HepG2 (cell line): Measurements from ENCODE around the gene LSMEM2. TPM values are rescaled to one million over a fixed set of nuclear protein-coding genes. Genes with fewer than 3 reads are reported as not detected.

Experiments used
- ATAC-seq: fragments of 200-7000 bp; cut with Tn5 transposase; 3 replicates; pipeline ENCODE4 v1.9.1; 2020; ENCODE audit warnings: mild to moderate bottlenecking, moderate library complexity
- BruUV-seq: library from RNA; stranded (reverse); fragments of 400-500 nt; replicated peaks from 2 replicates; lab custom pipeline; 2021; lab: Mats Ljungman, UMichigan
- CTCF ChIA-PET: fragments of 300-600 bp; formaldehyde crosslinking; extraction: SDS; loops from one replicate; lab custom pipeline; 2021; ENCODE audit warnings: low total read pairs, inconsistent platforms, low intra/inter-chr PET ratio; lab: Yijun Ruan, JAX
- POLR2A ChIA-PET: fragments of 350-600 bp; sonication (Branson Sonifier 250); formaldehyde crosslinking; loops from one replicate; lab custom pipeline; 2020; ENCODE audit warnings: antibody characterized with exemption, inconsistent platforms; lab: Yijun Ruan, JAX
- DNase-seq: peaks from one replicate; pipeline ENCODE4 v3.0.0-alpha.2; 2015; ENCODE audit warnings: low spot score
- FAIRE-seq: peaks from 3 replicates; lab custom pipeline; 2011; peaks lifted over from hg19 to GRCh38; lab: Jason Lieb, UNC
- H2AFZ ChIP-seq: one replicate; pipeline ENCODE4 v1.6.1; 2011; ENCODE audit warnings: low read length, inconsistent platforms
- H3K27ac ChIP-seq: fragments of 300-600 bp; 3 replicates; pipeline ENCODE4 v1.8.0; 2011; ENCODE audit warnings: mixed run types, mild to moderate bottlenecking, mixed read lengths, low read length, inconsistent platforms; ENCODE audit not compliant: insufficient read depth; ENCODE audit errors: extremely low read length
- H3K27me3 ChIP-seq, 2 experiments: fragments of 200-600 bp in 1 of 2; 2 replicates in 1 of 2; 3 replicates in 1 of 2; pipeline versions ENCODE4 v1.6.0 to v1.8.0; 2011; ENCODE audit warnings: low read length in 2 of 2, mild to moderate bottlenecking in 2 of 2, moderate library complexity in 2 of 2, inconsistent platforms in 1 of 2; ENCODE audit not compliant: insufficient read depth in 2 of 2, control insufficient read depth in 1 of 2
- H3K36me3 ChIP-seq, 2 experiments: fragments of 200-600 bp in 1 of 2; replicated peaks in 1 of 2; 2 replicates in 1 of 2; 3 replicates in 1 of 2; pipeline versions ENCODE4 v1.5.1 to v1.8.0; 2011; ENCODE audit warnings: low read length in 2 of 2, inconsistent platforms in 1 of 2; ENCODE audit not compliant: insufficient read depth in 2 of 2, control insufficient read depth in 1 of 2
- H3K4me1 ChIP-seq: 2 replicates; pipeline ENCODE4 v1.5.1; 2012; ENCODE audit warnings: low read length, inconsistent platforms; ENCODE audit not compliant: insufficient read depth
- H3K4me2 ChIP-seq: 2 replicates; pipeline ENCODE4 v1.6.0; 2011; ENCODE audit warnings: low read depth, low read length, inconsistent platforms
- H3K4me3 ChIP-seq, 3 experiments: fragments of 200-600 bp in 1 of 3; sonication (generic), shearing (Covaris generic) in 1 of 3; replicated peaks in 1 of 3; 2 replicates each; pipeline ENCODE4 v1.5.1; 2011 to 2016; ENCODE audit warnings: low read length in 3 of 3, inconsistent platforms in 2 of 3, low read depth in 2 of 3, mild to moderate bottlenecking in 2 of 3, control low read depth in 1 of 3, mixed read lengths in 1 of 3; ENCODE audit not compliant: insufficient read depth in 1 of 3
- H3K79me2 ChIP-seq: one replicate; pipeline ENCODE4 v1.6.1; 2011; ENCODE audit warnings: low read length, inconsistent platforms; ENCODE audit not compliant: insufficient read depth
- H3K9ac ChIP-seq: 2 replicates; pipeline ENCODE4 v1.6.0; 2011; ENCODE audit warnings: mild to moderate bottlenecking, low read depth, low read length, inconsistent platforms; ENCODE audit not compliant: insufficient read depth
- H3K9me3 ChIP-seq: 2 replicates; pipeline ENCODE4 v1.5.1; 2012; ENCODE audit warnings: mild to moderate bottlenecking, low read length
- H4K20me1 ChIP-seq: 2 replicates; pipeline ENCODE4 v1.6.0; 2011; ENCODE audit warnings: inconsistent platforms, mild to moderate bottlenecking, low read length, moderate library complexity; ENCODE audit not compliant: insufficient read depth
- BCL3 ChIP-seq: sonication (generic); formaldehyde crosslinking; IDR thresholded peaks from 2 replicates; pipeline ENCODE4 v1.5.1; 2020; ENCODE audit warnings: mild to moderate bottlenecking, missing genetic modification reagents, moderate library complexity
- CEBPG ChIP-seq: IDR thresholded peaks from 2 replicates; pipeline ENCODE4 v1.6.1; 2016
- CERS6 ChIP-seq: sonication (generic); formaldehyde crosslinking; IDR thresholded peaks from 2 replicates; pipeline ENCODE4 v1.5.0; 2020; ENCODE audit warnings: missing genetic modification reagents
- DMAP1 ChIP-seq: IDR thresholded peaks from 2 replicates; pipeline ENCODE4 v1.6.1; 2016
- EP300 ChIP-seq, 3 experiments: sonication (generic) in 1 of 3; formaldehyde crosslinking in 1 of 3; IDR thresholded peaks; 2 replicates each; pipeline versions ENCODE4 v1.5.1 to v1.6.1; 2011 to 2020; ENCODE audit warnings: low read depth in 2 of 3, low read length in 2 of 3, borderline replicate concordance in 1 of 3, improper control_type of control experiment in 1 of 3, mild to moderate bottlenecking in 1 of 3, missing genetic modification reagents in 1 of 3, moderate library complexity in 1 of 3
- FOXA1 ChIP-seq, 2 experiments: fragments of 450-650 bp in 1 of 2; sonication (generic) in 1 of 2; formaldehyde crosslinking in 1 of 2; IDR thresholded peaks; 2 replicates each; pipeline versions ENCODE4 v1.4.0 to v1.6.1; 2016 to 2020; ENCODE audit warnings: missing genetic modification reagents in 1 of 2
- HNRNPUL1 ChIP-seq: fragments of 200-400 bp; formaldehyde crosslinking; IDR thresholded peaks from 2 replicates; pipeline ENCODE4 v1.6.1; 2017; ENCODE audit warnings: low read depth, mild to moderate bottlenecking, low read length, moderate library complexity
- MED1 ChIP-seq: sonication (generic); formaldehyde crosslinking; IDR thresholded peaks from 2 replicates; pipeline ENCODE4 v1.4.0; 2020; ENCODE audit warnings: missing genetic modification reagents
- MLX ChIP-seq: IDR thresholded peaks from 2 replicates; pipeline ENCODE4 v1.6.1; 2016
- NR2F2 ChIP-seq: IDR thresholded peaks from 2 replicates; pipeline ENCODE4 v1.6.1; 2012; ENCODE audit warnings: low read depth, inconsistent platforms, borderline replicate concordance
- RBM22 ChIP-seq: fragments of 200-400 bp; formaldehyde crosslinking; optimal IDR thresholded peaks from 2 replicates; pipeline ENCODE3; 2017; ENCODE audit warnings: mild to moderate bottlenecking, low read length, moderate library complexity
- ZC3H13 ChIP-seq: sonication (generic); formaldehyde crosslinking; IDR thresholded peaks from 2 replicates; pipeline ENCODE4 v1.8.1; 2023; ENCODE audit warnings: mild to moderate bottlenecking, missing genetic modification reagents, moderate library complexity
- ZNF232 ChIP-seq: sonication (generic); formaldehyde crosslinking; IDR thresholded peaks from 2 replicates; pipeline ENCODE4 v1.4.0; 2020; ENCODE audit warnings: missing genetic modification reagents, borderline replicate concordance
- ZNF335 ChIP-seq: sonication (generic); formaldehyde crosslinking; IDR thresholded peaks from 2 replicates; pipeline ENCODE4 v1.4.0; 2020; ENCODE audit warnings: missing genetic modification reagents
- ZNF598 ChIP-seq: sonication (generic); formaldehyde crosslinking; IDR thresholded peaks from 2 replicates; pipeline ENCODE4 v1.5.1; 2020; ENCODE audit warnings: mild to moderate bottlenecking, missing genetic modification reagents, borderline replicate concordance
- WGBS: methylation state at CpG from one replicate; pipeline ENCODE4 v1.1.6; 2017; ENCODE audit warnings: low lambda C conversion rate; 5-methylcytosine and 5-hydroxymethylcytosine counted together
- in situ Hi-C: cut with HindIII; loops from 2 replicates; pipeline ENCODE4 v1.10.0; 2017; ENCODE audit warnings: low pct_unique_long_range_greater_than_20kb; ENCODE audit not compliant: extremely low pct_ligation_motif_present
- intact Hi-C: fragments of 100-400 bp; cut with micrococcal nuclease; formaldehyde crosslinking; loops from one replicate; pipeline ENCODE4 v1.10.0; 2022; ENCODE audit not compliant: unreplicated experiment
- polyA plus RNA-seq, 8 experiments: library from polyadenylated mRNA; depleted of rRNA in 3 of 8; stranded (reverse) in 7 of 8; unstranded in 1 of 8; fragments of >200 nt; fragmentation: Illumina TruSeq in 4 of 8; extraction: Trizol in 4 of 8; gene quantifications; 2 replicates each; pipeline versions ENCODE4 v1.2.1 to v1.2.3, GENCODE V29; 2011 to 2016; ENCODE audit warnings: low read depth in 4 of 8, missing spikeins in 1 of 8, mixed read lengths in 1 of 8; ENCODE audit not compliant: insufficient read depth in 1 of 8
- total RNA-seq, 5 experiments: library from RNA; depleted of rRNA; stranded (reverse); fragments of >200 nt; fragmentation: Illumina TruSeq; extraction: Trizol; gene quantifications; 2 replicates each; pipeline ENCODE4 v1.2.3, GENCODE V29; 2016; ENCODE audit warnings: low read depth in 1 of 5

Gene LSMEM2
- total and polyA plus RNA-seq, 2 of the 13 experiments (the other 11 are each of a cell fraction or from before 2014, with no cell fraction given), result 0.07 to 0.41 TPM

- ChIA-PET POLR2A (interaction anchor here (1.1 to 6.2 kb wide), 8 partner anchors 8 to 46 kb away, joined by 3 to 28 read pairs (median 6); partner anchors contain the start of genes HYAL3, IFRD2 and NAA80), CTCF (no interaction called here)
- H2AFZ ChIP-seq, result no peak overlapping the region
- TF ChIP-seq EP300 (IDR thresholded peaks at IDR 0.05; ENCODE audit: low read depth in 2 of 2, low read length in 2 of 2) (no peak), EP300 (CRISPR knock-in tag; IDR thresholded peaks at IDR 0.05; ENCODE audit: borderline replicate concordance) (0 out of 2 replicates have a peak, but pooled peaks have one; percentile 30), ZC3H13 (CRISPR knock-in tag) (no peak), ZNF598 (CRISPR knock-in tag) (no peak), BCL3 (CRISPR knock-in tag) (no peak), NR2F2 (no peak), RBM22 (peak; percentile 84), CERS6 (CRISPR knock-in tag) (no peak), CEBPG (CRISPR knock-in tag) (no peak), MLX (CRISPR knock-in tag) (no peak), FOXA1 (IDR thresholded peaks at IDR 0.05) (no peak), FOXA1 (CRISPR knock-in tag; IDR thresholded peaks at IDR 0.05) (peak; percentile 46), DMAP1 (CRISPR knock-in tag) (no peak), ZNF335 (CRISPR knock-in tag) (no peak), HNRNPUL1 (no peak), ZNF232 (CRISPR knock-in tag) (no peak), MED1 (CRISPR knock-in tag) (no peak)
- no peak overlapping the region for H3K27ac ChIP-seq
- DNase-seq (no peak), ATAC-seq (peak; percentile 17), FAIRE-seq (no peak)
- no peaks in the 10 kb centered on the region for H3K27me3 ChIP-seq
- peaks cover 14 to 30% of the 10 kb centered on the region in 2 experiments for H3K36me3 ChIP-seq
- peaks cover 42% of the 10 kb centered on the region for H3K4me1 ChIP-seq
- H3K9me3 ChIP-seq, result no peaks in the 10 kb centered on the region
- 86% methylated on average over 4 of the region's 4 CpGs for WGBS
- in situ Hi-C loops (loop anchor here (10.0 kb wide), 1 partner anchor 84 kb away; the partner anchor contains the start of gene GNAT1), intact Hi-C loops (no loop called here)
- no peak overlapping the region for H3K9ac ChIP-seq
- no TSS peak for BruUV-seq
- no peak overlapping the region for H3K4me3 ChIP-seq
- no peak overlapping the region for H3K4me2 ChIP-seq
- no peaks in the 10 kb centered on the region for H3K79me2 ChIP-seq
- H4K20me1 ChIP-seq, result no peaks in the 10 kb centered on the region; the same call in 1 of the 2 replicates
These were observed 586 bp upstream of the LSMEM2 start for GRCh38 chr3:50278123-50278879.
